ENCODE results near the gene PPP4R4. TPM values are rescaled to one million over a fixed set of nuclear protein-coding genes. Genes with fewer than 3 reads are reported as not detected.

Gene PPP4R4, protein sequence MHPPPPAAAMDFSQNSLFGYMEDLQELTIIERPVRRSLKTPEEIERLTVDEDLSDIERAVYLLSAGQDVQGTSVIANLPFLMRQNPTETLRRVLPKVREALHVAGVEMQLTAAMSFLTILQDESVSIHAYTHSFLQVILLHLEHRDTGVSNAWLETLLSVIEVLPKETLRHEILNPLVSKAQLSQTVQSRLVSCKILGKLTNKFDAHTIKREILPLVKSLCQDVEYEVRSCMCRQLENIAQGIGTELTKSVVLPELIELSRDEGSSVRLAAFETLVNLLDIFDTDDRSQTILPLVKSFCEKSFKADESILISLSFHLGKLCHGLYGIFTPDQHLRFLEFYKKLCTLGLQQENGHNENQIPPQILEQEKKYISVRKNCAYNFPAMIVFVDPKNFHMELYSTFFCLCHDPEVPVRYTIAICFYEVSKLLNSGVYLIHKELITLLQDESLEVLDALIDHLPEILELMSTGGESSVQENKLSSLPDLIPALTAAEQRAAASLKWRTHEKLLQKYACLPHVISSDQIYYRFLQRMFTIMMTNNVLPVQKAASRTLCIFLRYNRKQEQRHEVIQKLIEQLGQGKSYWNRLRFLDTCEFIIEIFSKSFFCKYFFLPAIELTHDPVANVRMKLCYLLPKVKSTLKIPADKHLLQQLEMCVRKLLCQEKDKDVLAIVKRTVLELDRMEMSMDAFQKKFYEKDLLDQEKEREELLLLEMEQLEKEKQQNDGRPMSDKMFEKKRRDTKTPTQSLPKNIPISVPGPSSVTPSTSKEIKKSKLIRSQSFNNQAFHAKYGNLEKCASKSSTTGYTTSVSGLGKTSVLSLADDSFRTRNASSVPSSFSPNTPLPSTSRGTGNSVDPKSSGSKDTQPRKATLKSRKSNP
- 1 to 10 TPM in 3 of 4 donors, under 1 TPM in 1; 0.56 to 8.6 (median 1.7) TPM for total RNA-seq

DNA sequence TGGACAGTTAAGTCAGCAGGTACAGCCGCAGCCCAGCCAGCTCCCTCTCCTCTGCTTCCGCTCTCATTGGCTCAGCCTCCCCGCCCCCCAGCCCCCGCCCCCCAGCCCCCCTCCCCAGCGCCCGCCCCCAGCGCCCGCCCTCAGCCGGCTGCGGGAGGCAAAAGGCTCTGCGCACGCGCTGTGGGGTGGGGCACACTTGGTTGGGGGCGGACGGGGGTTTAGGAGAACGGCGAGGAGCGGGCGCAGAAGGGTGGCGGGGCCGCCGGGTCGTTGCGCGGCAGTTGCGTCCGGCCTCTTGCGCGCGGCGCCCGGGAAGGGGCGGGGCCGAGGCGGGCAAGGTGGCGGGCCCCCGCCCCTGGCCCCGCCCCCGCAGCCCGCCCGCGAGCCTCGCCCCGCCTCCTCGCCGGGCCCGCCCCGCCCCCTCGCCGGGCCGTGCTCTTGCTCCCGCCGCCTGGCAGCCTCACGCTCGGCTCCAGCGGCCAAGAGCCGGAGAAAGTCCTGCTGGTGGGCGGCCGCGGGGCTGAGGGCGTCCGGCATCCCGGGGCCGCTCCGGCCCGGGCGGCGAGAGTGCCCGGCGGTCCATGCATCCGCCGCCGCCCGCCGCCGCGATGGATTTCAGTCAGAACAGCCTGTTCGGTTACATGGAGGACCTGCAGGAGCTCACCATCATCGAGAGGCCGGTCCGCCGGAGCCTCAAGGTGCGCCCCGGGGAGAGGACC, at the start of gene PPP4R4:
Gene PPP4R4 (plus strand): TSS at position 438 of the 719 bp plus-strand sequence. CDS start 144 bp downstream, at position 582.
- TF ChIP-seq POLR2A (IDR thresholded peaks at IDR 0.05), result no peak
- TF ChIP-seq, protein P1, sequence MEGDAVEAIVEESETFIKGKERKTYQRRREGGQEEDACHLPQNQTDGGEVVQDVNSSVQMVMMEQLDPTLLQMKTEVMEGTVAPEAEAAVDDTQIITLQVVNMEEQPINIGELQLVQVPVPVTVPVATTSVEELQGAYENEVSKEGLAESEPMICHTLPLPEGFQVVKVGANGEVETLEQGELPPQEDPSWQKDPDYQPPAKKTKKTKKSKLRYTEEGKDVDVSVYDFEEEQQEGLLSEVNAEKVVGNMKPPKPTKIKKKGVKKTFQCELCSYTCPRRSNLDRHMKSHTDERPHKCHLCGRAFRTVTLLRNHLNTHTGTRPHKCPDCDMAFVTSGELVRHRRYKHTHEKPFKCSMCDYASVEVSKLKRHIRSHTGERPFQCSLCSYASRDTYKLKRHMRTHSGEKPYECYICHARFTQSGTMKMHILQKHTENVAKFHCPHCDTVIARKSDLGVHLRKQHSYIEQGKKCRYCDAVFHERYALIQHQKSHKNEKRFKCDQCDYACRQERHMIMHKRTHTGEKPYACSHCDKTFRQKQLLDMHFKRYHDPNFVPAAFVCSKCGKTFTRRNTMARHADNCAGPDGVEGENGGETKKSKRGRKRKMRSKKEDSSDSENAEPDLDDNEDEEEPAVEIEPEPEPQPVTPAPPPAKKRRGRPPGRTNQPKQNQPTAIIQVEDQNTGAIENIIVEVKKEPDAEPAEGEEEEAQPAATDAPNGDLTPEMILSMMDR (IDR thresholded peaks at IDR 0.05), result no peak

DNA sequence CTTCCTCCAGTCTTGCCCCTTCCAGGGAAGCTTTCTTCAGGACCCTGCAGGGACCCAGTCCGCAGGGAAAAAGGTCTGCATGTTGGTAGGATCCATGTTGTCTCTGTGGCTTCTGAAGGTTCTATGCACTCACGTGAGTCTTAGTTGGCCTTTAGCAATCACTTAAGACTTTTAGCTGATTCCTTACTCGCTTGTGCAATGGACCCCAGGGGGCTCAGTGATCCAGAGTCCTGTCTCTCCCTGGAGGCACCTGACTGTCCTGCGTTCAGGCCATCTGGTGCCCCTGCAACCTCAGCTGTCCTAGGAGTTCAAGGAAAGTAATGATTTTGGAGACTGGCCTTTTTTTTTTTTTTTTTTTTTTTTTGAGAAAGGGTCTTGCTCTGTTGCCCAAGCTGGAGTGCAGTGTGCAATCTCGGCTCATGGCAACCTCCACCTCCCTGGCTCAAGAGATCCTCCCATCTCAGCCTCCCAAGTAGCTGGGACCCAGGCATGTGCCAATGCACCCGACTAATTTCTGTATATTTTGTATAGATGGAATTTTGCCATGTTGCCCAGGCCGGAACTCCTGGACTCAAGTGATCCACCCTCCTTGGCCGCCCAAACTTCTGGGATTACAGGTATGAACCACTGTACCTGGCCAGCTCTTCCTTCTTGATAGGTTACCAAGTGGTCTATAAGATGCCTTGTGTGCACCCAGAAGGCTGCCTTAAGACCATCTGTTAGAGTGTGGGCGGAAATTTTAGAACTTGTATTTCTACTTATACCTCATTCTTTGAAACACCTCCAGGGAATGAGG, 49.3 kb upstream of the PPP4R4 start:
- intact Hi-C loops (cut with DNase I; ENCODE audit: low total_unique reads), result no loop called here
- 80% methylated on average over 8 to 9 of the region's 9 CpGs for WGBS, 2 donors
- peak in 1 of 2 donors; percentile 39 for DNase-seq (ENCODE audit: low spot score in 2 of 2)
- H3K4me3 ChIP-seq (ENCODE audit: low read depth, poor library complexity, severe bottlenecking), result no peak overlapping the region
- TF ChIP-seq POLR2A (IDR thresholded peaks at IDR 0.05), result no peak
- TF ChIP-seq, protein P1 (IDR thresholded peaks at IDR 0.05), result no peak

More for the DNA sequence above, at the start of gene PPP4R4:
- WGBS, 2 donors, result 0% methylated on average over 1 of the region's 84 CpGs; no CpG with 5 or more reads in 1 of the 2 donors
- DNase-seq (ENCODE audit: low spot score in 2 of 2), result peak; percentile 71 to 96
- peak within 1 kb of the TSS; percentile 39 for H3K4me3 ChIP-seq (ENCODE audit: low read depth, poor library complexity, severe bottlenecking)
- intact Hi-C loops (cut with DNase I; ENCODE audit: low total_unique reads), result no loop called here

DNA sequence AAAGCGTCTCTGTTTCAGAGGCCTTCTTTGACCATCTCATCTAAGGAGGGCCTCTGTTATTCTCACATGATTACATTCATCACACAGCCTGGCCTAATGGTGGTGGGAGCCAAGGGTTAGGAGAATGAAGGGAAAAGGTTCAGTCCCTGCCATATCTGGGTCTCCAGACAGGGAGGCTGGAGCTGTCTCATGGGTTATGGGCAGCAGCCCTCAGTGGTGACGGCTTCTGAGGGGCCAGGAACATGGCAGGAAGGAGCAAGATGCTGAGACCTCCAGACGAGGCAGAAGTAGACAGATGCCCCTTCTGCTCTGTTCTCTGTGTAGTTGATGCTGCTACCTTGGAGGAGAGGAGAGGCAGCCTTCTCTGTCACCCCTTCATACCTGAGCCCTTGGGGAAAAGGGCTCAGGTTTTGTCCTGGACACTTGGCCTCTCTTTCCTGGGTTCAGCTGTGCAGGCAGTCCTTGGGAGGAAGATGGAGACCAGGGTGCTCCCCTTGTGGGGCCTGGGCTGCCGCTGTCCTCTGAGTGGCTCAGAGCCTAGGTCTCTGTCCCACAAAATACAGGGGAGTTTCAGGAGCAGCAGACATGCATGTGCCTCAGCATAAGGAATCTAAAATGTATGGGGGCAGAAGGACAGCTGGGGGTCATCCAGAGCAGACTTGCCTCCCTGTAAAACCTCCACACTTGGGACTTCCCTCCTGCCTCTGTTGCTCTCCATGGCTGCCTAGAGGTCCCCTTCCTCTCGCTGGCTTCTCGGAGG, 48.3 kb upstream of the PPP4R4 start:
- 91 to 96% methylated on average over 6 of the region's 6 CpGs for WGBS, 2 donors
- TF ChIP-seq POLR2A (IDR thresholded peaks at IDR 0.05), result no peak
- no peak overlapping the region for H3K4me3 ChIP-seq (ENCODE audit: low read depth, poor library complexity, severe bottlenecking)
- DNase-seq (ENCODE audit: low spot score in 2 of 2), result peak; percentile 7 to 68
- intact Hi-C loops (cut with DNase I; ENCODE audit: low total_unique reads), result no loop called here

DNA sequence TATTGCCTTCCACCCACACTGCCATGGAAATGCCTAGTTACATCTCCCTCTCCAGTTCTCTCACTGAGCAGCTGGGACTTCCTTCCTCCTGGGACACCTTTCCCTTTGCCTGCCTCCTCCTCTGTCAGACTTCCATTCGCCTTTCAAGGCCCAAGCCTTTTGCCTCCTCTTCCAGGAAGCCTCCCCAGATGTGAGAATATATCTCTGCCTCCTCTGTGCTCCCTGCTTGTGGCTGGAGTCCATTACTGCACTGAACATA, 47.8 kb upstream of the PPP4R4 start:
- H3K4me3 ChIP-seq (ENCODE audit: low read depth, poor library complexity, severe bottlenecking), result no peak overlapping the region
- TF ChIP-seq POLR2A (IDR thresholded peaks at IDR 0.05), result no peak
- TF ChIP-seq, protein P1 (IDR thresholded peaks at IDR 0.05), result no peak
- intact Hi-C loops (cut with DNase I; ENCODE audit: low total_unique reads), result no loop called here
- DNase-seq (ENCODE audit: low spot score in 2 of 2), result peak in 1 of 2 donors; percentile 11
- 82 to 92% methylated on average over 1 of the region's 1 CpG for WGBS, 2 donors

DNA sequence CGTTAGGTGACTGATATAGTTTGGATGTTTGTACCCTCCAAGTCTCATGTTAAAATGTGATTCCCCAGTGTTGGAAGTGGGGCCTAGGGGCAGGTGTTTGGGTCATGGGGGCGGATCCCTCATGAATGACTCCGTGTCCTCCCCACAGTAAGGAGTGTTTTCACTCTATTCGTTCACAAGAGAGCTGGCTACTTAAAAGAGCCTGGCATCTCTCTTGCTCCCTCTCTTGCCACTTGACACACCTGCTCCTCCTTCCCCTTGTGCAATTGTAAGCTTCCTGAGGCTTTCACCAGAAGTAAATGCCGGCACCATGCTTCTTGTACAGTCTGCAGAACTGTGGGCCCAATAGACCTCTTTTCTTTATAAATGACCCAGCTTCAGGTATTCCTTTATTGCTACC, 47.3 kb upstream of the PPP4R4 start:
- intact Hi-C loops (cut with DNase I; ENCODE audit: low total_unique reads), result no loop called here
- 85 to 86% methylated on average over 5 of the region's 5 CpGs for WGBS, 2 donors
- TF ChIP-seq POLR2A (IDR thresholded peaks at IDR 0.05), result no peak
- TF ChIP-seq, protein P1 (IDR thresholded peaks at IDR 0.05), result no peak
- no peak overlapping the region for H3K4me3 ChIP-seq (ENCODE audit: low read depth, poor library complexity, severe bottlenecking)
- DNase-seq (ENCODE audit: low spot score in 2 of 2), result peak; percentile 1 to 48

All from lower leg skin (tissue), 4 donors.